Gastroesophageal sphincter (tissue), 3 donors: ENCODE results near the gene EFHC1.

ENCODE experiments used
- EP300 ChIP-seq: sonication (generic); formaldehyde crosslinking; IDR thresholded peaks from one replicate; pipeline ENCODE4 v1.6.1; 2017; ENCODE audit warnings: antibody characterized with exemption, mild to moderate bottlenecking
- TF ChIP-seq, protein P1 (sequence below), 4 experiments: fragments of 200-600 bp in 2 of 4; fragments of 450-650 bp in 2 of 4; sonication (generic) in 1 of 4; IDR thresholded peaks; one replicate each; pipeline ENCODE4 v1.5.1; 2017 to 2019; ENCODE audit warnings: antibody characterized with exemption in 4 of 4, mild to moderate bottlenecking in 2 of 4, moderate library complexity in 2 of 4

- TF ChIP-seq, protein P1, sequence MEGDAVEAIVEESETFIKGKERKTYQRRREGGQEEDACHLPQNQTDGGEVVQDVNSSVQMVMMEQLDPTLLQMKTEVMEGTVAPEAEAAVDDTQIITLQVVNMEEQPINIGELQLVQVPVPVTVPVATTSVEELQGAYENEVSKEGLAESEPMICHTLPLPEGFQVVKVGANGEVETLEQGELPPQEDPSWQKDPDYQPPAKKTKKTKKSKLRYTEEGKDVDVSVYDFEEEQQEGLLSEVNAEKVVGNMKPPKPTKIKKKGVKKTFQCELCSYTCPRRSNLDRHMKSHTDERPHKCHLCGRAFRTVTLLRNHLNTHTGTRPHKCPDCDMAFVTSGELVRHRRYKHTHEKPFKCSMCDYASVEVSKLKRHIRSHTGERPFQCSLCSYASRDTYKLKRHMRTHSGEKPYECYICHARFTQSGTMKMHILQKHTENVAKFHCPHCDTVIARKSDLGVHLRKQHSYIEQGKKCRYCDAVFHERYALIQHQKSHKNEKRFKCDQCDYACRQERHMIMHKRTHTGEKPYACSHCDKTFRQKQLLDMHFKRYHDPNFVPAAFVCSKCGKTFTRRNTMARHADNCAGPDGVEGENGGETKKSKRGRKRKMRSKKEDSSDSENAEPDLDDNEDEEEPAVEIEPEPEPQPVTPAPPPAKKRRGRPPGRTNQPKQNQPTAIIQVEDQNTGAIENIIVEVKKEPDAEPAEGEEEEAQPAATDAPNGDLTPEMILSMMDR (IDR thresholded peaks at IDR 0.05), result no peak
- no peak for TF ChIP-seq EP300
Measured at GRCh38 chr6:52524918-52525317, 104.8 kb downstream of the EFHC1 start.
